HG03159 (cell line): ENCODE data around the gene TMEM74B.
"Not testable (repeated sequence)": the region's sequence is repeated elsewhere in the genome, so short reads cannot be mapped to it uniquely, and the experiment has no call there.

Experiments
- ATAC-seq: cut with Tn5 transposase; IDR thresholded peaks from one replicate; pipeline ENCODE4 v1.9.1; 2021; ENCODE audit warnings: mild to moderate bottlenecking, moderate library complexity; ENCODE audit not compliant: unreplicated experiment

Gene TMEM74B

GRCh38 chr20:1149812-1150211 lies 35.0 kb downstream of the TMEM74B start:
- ATAC-seq = not testable (repeated sequence)

GRCh38 chr20:1146957-1147356 lies 37.8 kb downstream of the TMEM74B start:
- no peak for ATAC-seq

- no peak for ATAC-seq
Observed at GRCh38 chr20:1144401-1145172, 40.2 kb downstream of the TMEM74B start.

- ATAC-seq = no peak
Observed at GRCh38 chr20:1137236-1137635, 47.5 kb downstream of the TMEM74B start.

- ATAC-seq = no peak
Observed at GRCh38 chr20:1134836-1135235, 49.9 kb downstream of the TMEM74B start.

- ATAC-seq = no peak
Observed at GRCh38 chr20:1134355-1134754, 50.4 kb downstream of the TMEM74B start.

- no peak for ATAC-seq
Observed at GRCh38 chr20:1131354-1131753, 53.4 kb downstream of the TMEM74B start.

- ATAC-seq = no peak
Observed at GRCh38 chr20:1130847-1131246, 53.9 kb downstream of the TMEM74B start.
